GM12878 (cell line): ENCODE data around the gene OR1A1. TPM values are rescaled to one million over a fixed set of nuclear protein-coding genes. Genes with fewer than 3 reads are reported as not detected.

Experiments used
- TCF7 ChIP-seq: IDR thresholded peaks from 2 replicates; pipeline ENCODE4 v1.6.1; 2014; ENCODE audit warnings: antibody characterized with exemption, borderline replicate concordance
- polyA plus RNA-seq, 11 experiments: library from polyadenylated mRNA; depleted of rRNA in 4 of 11; unstranded in 6 of 11; stranded (reverse) in 5 of 11; fragments of >200 nt; fragmentation: Nextera tagmentation in 4 of 11; fragmentation: Illumina TruSeq in 1 of 11; extraction: Ambion mirVana in 4 of 11; extraction: Trizol in 1 of 11; gene quantifications; 1 replicate in 1 of 11; 2 replicates in 10 of 11; pipeline versions ENCODE4 v1.2.1 to v1.2.3, GENCODE V29; 2011 to 2016; ENCODE audit warnings: inconsistent platforms in 2 of 11, missing spikeins in 2 of 11, low read depth in 1 of 11
- total RNA-seq, 4 experiments: library from RNA; depleted of rRNA in 3 of 4; stranded (reverse); fragments of >200 nt in 3 of 4; fragmentation: Illumina TruSeq in 1 of 4; extraction: Trizol in 1 of 4; gene quantifications; 2 replicates each; pipeline versions ENCODE4 v1.2.1 to v1.2.3, GENCODE V29; 2013 to 2021

OR1A1 gene
- total and polyA plus RNA-seq, 10 of the 15 experiments (the other 5 are each of a cell fraction or from before 2014, with no cell fraction given) = not detected

DNA sequence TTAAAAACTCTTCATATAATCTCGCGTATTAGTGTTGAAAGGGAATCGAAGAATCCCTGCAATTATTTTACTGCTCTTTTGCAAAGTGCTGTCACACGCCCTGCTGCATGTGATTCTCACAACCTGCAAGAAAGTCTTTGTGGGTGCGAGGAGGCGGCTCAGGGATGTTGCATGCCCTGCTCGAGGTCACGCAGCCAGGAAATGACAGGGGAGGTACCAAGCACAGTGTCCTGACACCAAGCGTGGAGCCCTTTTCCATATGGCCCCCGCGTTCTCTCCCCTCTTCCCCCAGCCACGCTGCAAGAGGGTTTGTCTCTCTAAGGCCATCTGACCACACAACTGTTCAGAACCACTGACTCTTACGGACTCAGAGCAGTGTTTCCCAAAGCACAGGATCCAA, 53.1 kb downstream of the OR1A1 start (continued):
- no peak for TF ChIP-seq TCF7

Other genes starting within 250 kb of the OR1A1 start
Only the 7 nearest of the 9 such genes appear.
- not detected in 2 replicates for gene OR1D5, start 144.1 kb upstream of the OR1A1 start, total RNA-seq (2014; rRNA removed)
- not detected in 2 replicates for gene OR1D5, start 144.1 kb upstream of the OR1A1 start, total RNA-seq (2014; rRNA removed; fragmentation: Illumina TruSeq; extraction: Trizol)
- gene OR1D5, start 144.1 kb upstream of the OR1A1 start, total RNA-seq (2021) = not detected in 2 replicates
- not detected in 2 replicates for gene OR1D5, start 144.1 kb upstream of the OR1A1 start, polyA plus RNA-seq (2011; rRNA removed)
- gene OR1D5, start 144.1 kb upstream of the OR1A1 start, polyA plus RNA-seq (2014; fragmentation: Illumina TruSeq; extraction: Trizol) = not detected in 2 replicates
- gene OR1D5, start 144.1 kb upstream of the OR1A1 start, polyA plus RNA-seq (2014; fragmentation: Nextera tagmentation; extraction: Ambion mirVana) = not detected
- gene OR1D5, start 144.1 kb upstream of the OR1A1 start, polyA plus RNA-seq (2014; rRNA removed) = not detected in 2 replicates
- not detected for gene OR1D5, start 144.1 kb upstream of the OR1A1 start, polyA plus RNA-seq (2016; fragmentation: Nextera tagmentation; extraction: Ambion mirVana)
- not detected in 2 replicates for gene OR1D2, start 103.2 kb upstream of the OR1A1 start, total RNA-seq (2014; rRNA removed)
- not detected in 2 replicates for gene OR1D2, start 103.2 kb upstream of the OR1A1 start, total RNA-seq (2014; rRNA removed; fragmentation: Illumina TruSeq; extraction: Trizol)
- gene OR1D2, start 103.2 kb upstream of the OR1A1 start, total RNA-seq (2021) = not detected in 2 replicates
- gene OR1D2, start 103.2 kb upstream of the OR1A1 start, polyA plus RNA-seq (2011; rRNA removed) = not detected in 2 replicates
- gene OR1D2, start 103.2 kb upstream of the OR1A1 start, polyA plus RNA-seq (2014; fragmentation: Illumina TruSeq; extraction: Trizol) = not detected in 2 replicates
- gene OR1D2, start 103.2 kb upstream of the OR1A1 start, polyA plus RNA-seq (2014; fragmentation: Nextera tagmentation; extraction: Ambion mirVana) = not detected
- not detected in 2 replicates for gene OR1D2, start 103.2 kb upstream of the OR1A1 start, polyA plus RNA-seq (2014; rRNA removed)
- not detected for gene OR1D2, start 103.2 kb upstream of the OR1A1 start, polyA plus RNA-seq (2016; fragmentation: Nextera tagmentation; extraction: Ambion mirVana)
- not detected in 2 replicates for gene OR1G1, start 80.1 kb upstream of the OR1A1 start, total RNA-seq (2014; rRNA removed)
- gene OR1G1, start 80.1 kb upstream of the OR1A1 start, total RNA-seq (2014; rRNA removed; fragmentation: Illumina TruSeq; extraction: Trizol) = not detected in 2 replicates
- not detected in 2 replicates for gene OR1G1, start 80.1 kb upstream of the OR1A1 start, total RNA-seq (2021)
- not detected in 2 replicates for gene OR1G1, start 80.1 kb upstream of the OR1A1 start, polyA plus RNA-seq (2011; rRNA removed)
- not detected in 2 replicates for gene OR1G1, start 80.1 kb upstream of the OR1A1 start, polyA plus RNA-seq (2014; fragmentation: Illumina TruSeq; extraction: Trizol)
- not detected for gene OR1G1, start 80.1 kb upstream of the OR1A1 start, polyA plus RNA-seq (2014; fragmentation: Nextera tagmentation; extraction: Ambion mirVana)
- not detected in 2 replicates for gene OR1G1, start 80.1 kb upstream of the OR1A1 start, polyA plus RNA-seq (2014; rRNA removed)
- gene OR1G1, start 80.1 kb upstream of the OR1A1 start, polyA plus RNA-seq (2016; fragmentation: Nextera tagmentation; extraction: Ambion mirVana) = not detected
- not detected in 2 replicates for gene OR1A2, start 10.1 kb upstream of the OR1A1 start, total RNA-seq (2014; rRNA removed)
- gene OR1A2, start 10.1 kb upstream of the OR1A1 start, total RNA-seq (2014; rRNA removed; fragmentation: Illumina TruSeq; extraction: Trizol) = not detected in 2 replicates
- gene OR1A2, start 10.1 kb upstream of the OR1A1 start, total RNA-seq (2021) = not detected in 2 replicates
- not detected in 2 replicates for gene OR1A2, start 10.1 kb upstream of the OR1A1 start, polyA plus RNA-seq (2011; rRNA removed)
- not detected in 2 replicates for gene OR1A2, start 10.1 kb upstream of the OR1A1 start, polyA plus RNA-seq (2014; fragmentation: Illumina TruSeq; extraction: Trizol)
- not detected for gene OR1A2, start 10.1 kb upstream of the OR1A1 start, polyA plus RNA-seq (2014; fragmentation: Nextera tagmentation; extraction: Ambion mirVana)
- not detected in 2 replicates for gene OR1A2, start 10.1 kb upstream of the OR1A1 start, polyA plus RNA-seq (2014; rRNA removed)
- not detected for gene OR1A2, start 10.1 kb upstream of the OR1A1 start, polyA plus RNA-seq (2016; fragmentation: Nextera tagmentation; extraction: Ambion mirVana)
- not detected in 2 replicates for gene OR3A1, start 90.7 kb downstream of the OR1A1 start, total RNA-seq (2014; rRNA removed)
- gene OR3A1, start 90.7 kb downstream of the OR1A1 start, total RNA-seq (2014; rRNA removed; fragmentation: Illumina TruSeq; extraction: Trizol) = not detected in 2 replicates
- gene OR3A1, start 90.7 kb downstream of the OR1A1 start, total RNA-seq (2021) = not detected in 2 replicates
- not detected in 2 replicates for gene OR3A1, start 90.7 kb downstream of the OR1A1 start, polyA plus RNA-seq (2011; rRNA removed)
- gene OR3A1, start 90.7 kb downstream of the OR1A1 start, polyA plus RNA-seq (2014; fragmentation: Illumina TruSeq; extraction: Trizol) = not detected in 2 replicates
- not detected for gene OR3A1, start 90.7 kb downstream of the OR1A1 start, polyA plus RNA-seq (2014; fragmentation: Nextera tagmentation; extraction: Ambion mirVana)
- gene OR3A1, start 90.7 kb downstream of the OR1A1 start, polyA plus RNA-seq (2014; rRNA removed) = not detected in 2 replicates
- gene OR3A1, start 90.7 kb downstream of the OR1A1 start, polyA plus RNA-seq (2016; fragmentation: Nextera tagmentation; extraction: Ambion mirVana) = not detected
- not detected in 2 replicates for gene OR3A2, start 178.6 kb downstream of the OR1A1 start, total RNA-seq (2014; rRNA removed)
- not detected in 2 replicates for gene OR3A2, start 178.6 kb downstream of the OR1A1 start, total RNA-seq (2014; rRNA removed; fragmentation: Illumina TruSeq; extraction: Trizol)
- not detected in 2 replicates for gene OR3A2, start 178.6 kb downstream of the OR1A1 start, total RNA-seq (2021)
- gene OR3A2, start 178.6 kb downstream of the OR1A1 start, polyA plus RNA-seq (2011; rRNA removed) = not detected in 2 replicates
- gene OR3A2, start 178.6 kb downstream of the OR1A1 start, polyA plus RNA-seq (2014; fragmentation: Illumina TruSeq; extraction: Trizol) = not detected in 2 replicates
- not detected for gene OR3A2, start 178.6 kb downstream of the OR1A1 start, polyA plus RNA-seq (2014; fragmentation: Nextera tagmentation; extraction: Ambion mirVana)
- not detected in 2 replicates for gene OR3A2, start 178.6 kb downstream of the OR1A1 start, polyA plus RNA-seq (2014; rRNA removed)
- not detected for gene OR3A2, start 178.6 kb downstream of the OR1A1 start, polyA plus RNA-seq (2016; fragmentation: Nextera tagmentation; extraction: Ambion mirVana)
- gene OR1E1, start 190.7 kb downstream of the OR1A1 start, total RNA-seq (2014; rRNA removed) = not detected in 2 replicates
- gene OR1E1, start 190.7 kb downstream of the OR1A1 start, total RNA-seq (2014; rRNA removed; fragmentation: Illumina TruSeq; extraction: Trizol) = not detected in 2 replicates
- gene OR1E1, start 190.7 kb downstream of the OR1A1 start, total RNA-seq (2021) = not detected in 2 replicates
- gene OR1E1, start 190.7 kb downstream of the OR1A1 start, polyA plus RNA-seq (2011; rRNA removed) = not detected in 2 replicates
- gene OR1E1, start 190.7 kb downstream of the OR1A1 start, polyA plus RNA-seq (2014; fragmentation: Illumina TruSeq; extraction: Trizol) = not detected in 2 replicates
- gene OR1E1, start 190.7 kb downstream of the OR1A1 start, polyA plus RNA-seq (2014; fragmentation: Nextera tagmentation; extraction: Ambion mirVana) = not detected
- not detected in 2 replicates for gene OR1E1, start 190.7 kb downstream of the OR1A1 start, polyA plus RNA-seq (2014; rRNA removed)
- gene OR1E1, start 190.7 kb downstream of the OR1A1 start, polyA plus RNA-seq (2016; fragmentation: Nextera tagmentation; extraction: Ambion mirVana) = not detected